ENCODE measurements around the gene POLR2E. TPM values are rescaled to one million over a fixed set of nuclear protein-coding genes. Genes with fewer than 3 reads are reported as not detected.

The POLR2E gene
- total and polyA plus RNA-seq, 11 donors, result 116 to 220 (median 139) TPM

DNA sequence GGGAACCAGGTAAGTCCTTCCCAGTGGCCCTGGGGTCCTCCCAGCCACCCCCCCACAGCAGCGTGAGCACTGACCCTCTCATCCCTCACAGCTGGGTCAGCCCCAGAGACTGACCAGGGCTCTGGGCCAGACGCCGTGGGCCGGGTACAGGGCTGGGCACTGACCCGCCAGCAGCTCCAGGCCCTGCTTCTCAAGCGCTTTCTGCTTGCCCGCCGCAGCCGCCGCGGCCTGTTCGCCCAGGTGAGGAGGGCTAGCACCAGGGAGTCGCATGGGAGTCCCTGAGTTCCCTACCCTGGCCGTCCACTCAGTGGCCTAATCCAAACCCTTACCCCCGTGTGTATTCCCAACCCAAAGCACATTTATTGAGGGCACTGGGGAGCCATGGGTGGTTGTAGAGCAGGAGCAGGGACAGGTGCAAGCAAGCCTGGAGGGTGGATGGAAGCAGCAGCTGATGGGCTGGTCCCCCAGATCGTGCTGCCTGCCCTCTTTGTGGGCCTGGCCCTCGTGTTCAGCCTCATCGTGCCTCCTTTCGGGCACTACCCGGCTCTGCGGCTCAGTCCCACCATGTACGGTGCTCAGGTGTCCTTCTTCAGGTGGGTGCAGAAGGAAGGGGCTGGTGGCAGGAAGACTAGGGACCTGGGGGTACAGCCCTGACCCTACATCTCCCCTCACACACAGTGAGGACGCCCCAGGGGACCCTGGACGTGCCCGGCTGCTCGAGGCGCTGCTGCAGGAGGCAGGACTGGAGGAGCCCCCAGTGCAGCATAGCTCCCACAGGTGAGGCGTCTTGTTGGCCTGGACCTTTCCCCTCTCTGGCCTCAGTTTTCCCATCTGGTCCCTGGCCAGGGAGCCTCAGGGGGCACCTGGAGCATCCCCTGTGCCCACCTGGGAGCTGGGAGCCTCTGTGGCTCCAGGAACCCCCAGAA lies 40.8 kb downstream of the POLR2E start:
- no peak for TF ChIP-seq POLR2A (IDR thresholded peaks at IDR 0.05)
- TF ChIP-seq, protein P1, sequence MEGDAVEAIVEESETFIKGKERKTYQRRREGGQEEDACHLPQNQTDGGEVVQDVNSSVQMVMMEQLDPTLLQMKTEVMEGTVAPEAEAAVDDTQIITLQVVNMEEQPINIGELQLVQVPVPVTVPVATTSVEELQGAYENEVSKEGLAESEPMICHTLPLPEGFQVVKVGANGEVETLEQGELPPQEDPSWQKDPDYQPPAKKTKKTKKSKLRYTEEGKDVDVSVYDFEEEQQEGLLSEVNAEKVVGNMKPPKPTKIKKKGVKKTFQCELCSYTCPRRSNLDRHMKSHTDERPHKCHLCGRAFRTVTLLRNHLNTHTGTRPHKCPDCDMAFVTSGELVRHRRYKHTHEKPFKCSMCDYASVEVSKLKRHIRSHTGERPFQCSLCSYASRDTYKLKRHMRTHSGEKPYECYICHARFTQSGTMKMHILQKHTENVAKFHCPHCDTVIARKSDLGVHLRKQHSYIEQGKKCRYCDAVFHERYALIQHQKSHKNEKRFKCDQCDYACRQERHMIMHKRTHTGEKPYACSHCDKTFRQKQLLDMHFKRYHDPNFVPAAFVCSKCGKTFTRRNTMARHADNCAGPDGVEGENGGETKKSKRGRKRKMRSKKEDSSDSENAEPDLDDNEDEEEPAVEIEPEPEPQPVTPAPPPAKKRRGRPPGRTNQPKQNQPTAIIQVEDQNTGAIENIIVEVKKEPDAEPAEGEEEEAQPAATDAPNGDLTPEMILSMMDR (IDR thresholded peaks at IDR 0.05), result no peak
- intact Hi-C loops (cut with DNase I), result no loop called here
- ATAC-seq (no peak), DNase-seq (no peak)
- Histone ChIP-seq H3K4me1 (no peaks in the 10 kb centered on the region), H3K27ac (no peak overlapping the region), H3K4me3 (no peak overlapping the region), H3K27me3 (no peaks in the 10 kb centered on the region), H3K9me3 (peaks cover 4 to 46% (median 29%) of the 10 kb centered on the region in 12 donors), H3K36me3 (peaks cover 0 to 27% (median 0%) of the 10 kb centered on the region in 9 donors)
- 92 to 95% (median 93%) methylated on average over 22 to 28 of the region's 28 CpGs for whole genome bisulfite sequencing, 4 donors

DNA sequence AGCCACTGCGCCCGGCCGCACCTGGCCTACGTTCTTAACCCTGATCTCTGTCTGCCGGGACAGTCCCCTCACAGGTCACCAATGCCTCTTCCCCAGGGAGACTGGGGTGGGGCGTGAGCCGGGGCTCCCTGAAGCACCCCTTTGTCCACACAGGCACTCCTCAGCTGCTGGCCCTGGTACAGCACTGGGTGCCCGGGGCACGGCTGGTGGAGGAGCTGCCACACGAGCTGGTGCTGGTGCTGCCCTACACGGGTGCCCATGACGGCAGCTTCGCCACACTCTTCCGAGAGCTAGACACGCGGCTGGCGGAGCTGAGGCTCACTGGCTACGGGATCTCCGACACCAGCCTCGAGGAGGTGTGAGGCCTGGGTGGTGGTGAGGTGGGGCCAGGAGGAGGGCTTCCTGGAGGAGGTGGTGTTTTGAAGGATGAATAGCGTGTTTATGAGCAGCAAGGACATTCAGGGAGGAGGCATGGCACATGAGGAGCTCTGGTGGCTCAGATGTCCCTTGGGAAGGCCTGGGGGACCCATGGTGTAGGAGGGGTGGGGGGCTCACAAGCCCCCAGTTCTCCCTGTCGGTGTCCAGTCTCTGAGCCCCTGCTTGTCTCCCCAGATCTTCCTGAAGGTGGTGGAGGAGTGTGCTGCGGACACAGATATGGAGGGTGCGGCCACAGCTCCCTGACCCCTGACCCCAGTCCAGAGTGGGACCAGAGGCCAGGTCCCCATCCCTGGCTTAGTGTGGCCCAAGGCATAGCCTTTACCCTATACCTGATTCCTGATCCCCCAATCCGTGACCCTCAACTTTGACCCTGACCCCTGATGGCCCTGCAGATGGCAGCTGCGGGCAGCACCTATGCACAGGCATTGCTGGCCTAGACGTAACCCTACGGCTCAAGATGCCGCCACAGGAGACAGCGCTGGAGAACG lies 41.7 kb downstream of the POLR2E start:
- ATAC-seq (peak in 1 of 4 donors; percentile 9), DNase-seq (no peak)
- no peak overlapping the region for H3K4me3 ChIP-seq
- 91 to 94% (median 93%) methylated on average over 22 to 31 of the region's 31 CpGs for WGBS, 4 donors
- H3K36me3 ChIP-seq, result peaks cover 0 to 21% (median 0%) of the 10 kb centered on the region in 9 donors
- no peaks in the 10 kb centered on the region for H3K4me1 ChIP-seq
- H3K27ac ChIP-seq, result no peak overlapping the region
- peaks cover 4 to 37% (median 23%) of the 10 kb centered on the region in 12 donors for H3K9me3 ChIP-seq
- TF ChIP-seq, protein P1 (IDR thresholded peaks at IDR 0.05), result no peak
- TF ChIP-seq POLR2A (IDR thresholded peaks at IDR 0.05), result no peak
- intact Hi-C loops (cut with DNase I), result no loop called here
- H3K27me3 ChIP-seq, result no peaks in the 10 kb centered on the region

DNA sequence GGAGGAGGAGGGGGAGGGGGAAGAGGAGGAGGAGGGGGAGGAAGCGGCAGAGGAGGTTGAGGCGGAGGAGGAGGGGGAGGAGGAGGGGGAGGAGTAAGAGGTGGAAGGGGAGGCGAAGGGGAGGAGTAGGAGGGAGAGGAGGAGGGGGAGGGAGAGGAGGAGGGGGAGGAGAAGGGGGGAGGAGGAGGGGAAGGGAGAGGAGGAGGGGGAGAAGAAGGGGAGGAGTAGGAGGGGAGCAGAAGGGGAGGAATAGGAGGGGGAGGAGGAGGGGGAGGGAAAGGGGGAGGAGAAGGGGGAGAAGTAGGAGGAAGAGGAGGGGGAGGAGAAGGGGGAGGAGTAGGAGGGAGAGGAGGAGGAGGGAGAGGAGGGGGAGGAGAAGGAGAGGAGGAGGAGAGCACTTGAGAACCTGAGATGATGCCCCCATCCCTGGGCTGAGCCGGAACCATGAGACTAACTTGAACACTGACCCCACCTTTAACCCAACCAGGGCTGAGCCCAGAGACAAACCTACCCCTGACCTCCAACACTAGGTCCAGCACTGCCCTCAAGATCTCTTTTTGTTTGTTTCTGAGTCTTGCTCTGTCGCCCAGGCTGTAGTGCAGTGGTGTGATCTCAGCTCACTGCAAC lies 42.7 kb downstream of the POLR2E start:
- ATAC-seq (no peak), DNase-seq (no peak)
- Histone ChIP-seq H3K36me3 (peaks cover 0 to 18% (median 0%) of the 10 kb centered on the region in 9 donors), H3K27me3 (no peaks in the 10 kb centered on the region), H3K27ac (no peak overlapping the region), H3K9me3 (peaks cover 0 to 27% (median 13%) of the 10 kb centered on the region in 12 donors), H3K4me3 (no peak overlapping the region), H3K4me1 (no peaks in the 10 kb centered on the region)
- WGBS, 4 donors, result 83 to 89% (median 86%) methylated on average over 2 to 5 of the region's 5 CpGs
- intact Hi-C loops (cut with DNase I), result no loop called here
- TF ChIP-seq, protein P1 (IDR thresholded peaks at IDR 0.05), result no peak
- TF ChIP-seq POLR2A (IDR thresholded peaks at IDR 0.05), result no peak
